HG03103 (cell line): ENCODE data around the gene NOD2.

ENCODE experiments used
- ATAC-seq: cut with Tn5 transposase; IDR thresholded peaks from one replicate; pipeline ENCODE4 v1.9.1; 2021; ENCODE audit warnings: low read depth; ENCODE audit not compliant: unreplicated experiment

The NOD2 gene

DNA sequence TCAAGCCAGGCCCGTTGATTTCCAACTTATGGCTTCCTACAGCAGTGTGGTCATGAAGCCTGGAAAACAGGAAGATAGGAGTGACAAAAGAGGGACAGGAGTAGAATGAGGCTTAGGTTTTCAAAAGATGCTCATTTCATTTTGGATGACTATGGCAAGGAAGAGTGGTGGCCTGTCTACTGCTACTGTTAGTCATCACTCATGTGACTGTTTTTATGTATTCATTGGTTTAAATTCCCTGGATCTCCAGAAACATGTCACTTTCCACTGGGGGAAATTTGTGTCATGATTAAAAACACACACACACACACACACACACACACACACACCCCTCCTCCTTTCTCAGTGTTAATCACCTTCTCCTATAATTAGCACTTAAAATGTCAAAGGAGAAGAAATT lies 47.3 kb downstream of the NOD2 start:
- ATAC-seq = no peak

DNA sequence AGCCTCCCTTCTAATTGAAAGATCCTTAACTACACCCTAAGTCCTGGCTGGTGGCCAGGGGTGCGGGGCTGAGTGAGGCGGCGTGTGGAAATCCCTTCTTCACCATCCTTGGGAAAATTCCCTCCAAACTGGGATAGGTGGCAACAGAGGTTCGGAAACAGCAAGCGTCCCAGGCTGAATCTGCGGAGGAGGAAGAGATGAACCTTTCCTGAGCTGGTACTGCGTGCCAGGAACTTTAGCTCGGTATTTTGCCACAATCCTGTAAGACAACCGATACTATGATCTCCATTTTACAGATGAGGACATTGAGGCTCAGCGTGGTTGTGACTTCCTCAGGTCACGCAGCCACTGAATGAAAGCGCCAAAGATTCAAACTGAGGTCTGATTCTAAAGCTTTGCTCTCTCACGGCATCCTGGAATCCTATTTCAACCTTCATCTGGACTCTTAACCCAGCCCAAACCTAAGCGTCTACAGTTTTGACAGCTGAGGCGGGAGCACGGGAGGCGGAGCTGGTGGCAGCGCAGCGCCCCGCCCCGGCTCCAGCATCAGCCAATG lies 47.9 kb downstream of the NOD2 start:
- ATAC-seq = peak; percentile 0

DNA sequence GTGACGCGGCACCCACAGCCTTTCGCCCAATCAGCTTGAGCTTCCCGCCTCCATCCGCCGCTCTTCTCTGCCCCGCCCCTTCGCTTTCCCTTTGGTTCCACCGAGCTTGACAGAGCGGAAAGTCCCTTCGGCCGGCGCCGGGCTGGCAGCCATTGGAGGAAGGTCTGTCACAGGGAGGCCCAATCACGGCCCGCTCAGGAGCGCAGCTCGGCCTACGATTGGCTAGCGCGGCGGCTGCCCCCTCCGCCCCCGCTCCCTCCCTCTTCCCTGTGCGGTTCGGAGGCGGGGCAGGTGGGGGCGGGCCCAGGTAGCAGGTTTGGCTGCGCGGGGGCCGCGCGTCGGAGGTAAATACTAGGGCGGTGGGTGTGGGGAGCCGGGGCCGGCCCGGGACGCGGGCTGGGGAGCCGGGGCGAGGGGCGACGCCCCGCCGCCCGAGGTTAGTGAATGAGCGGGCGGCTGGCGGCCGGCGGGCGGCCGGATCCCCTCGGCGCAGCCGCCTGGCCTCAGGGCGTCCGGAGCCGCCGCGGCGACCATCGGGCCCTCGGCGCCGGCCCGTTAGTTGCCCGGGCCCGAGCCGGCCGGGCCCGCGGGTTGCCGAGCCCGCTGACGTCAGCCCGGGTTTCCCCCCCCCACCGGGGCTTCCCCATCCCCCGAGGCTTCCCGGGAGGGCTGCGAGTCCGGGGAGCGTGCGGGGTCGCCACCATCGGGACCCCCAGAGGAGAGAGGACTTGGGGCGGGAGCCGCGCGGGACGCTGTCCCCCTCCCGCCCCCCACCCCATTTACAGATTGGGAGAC lies 48.6 kb downstream of the NOD2 start, which contains the start of gene CYLD:
Gene CYLD, plus strand, starts transcription at position 306 of the 795 bp plus-strand sequence. CDS start 7,613 bp downstream, outside the sequence.
- peak; percentile 88 for ATAC-seq

DNA sequence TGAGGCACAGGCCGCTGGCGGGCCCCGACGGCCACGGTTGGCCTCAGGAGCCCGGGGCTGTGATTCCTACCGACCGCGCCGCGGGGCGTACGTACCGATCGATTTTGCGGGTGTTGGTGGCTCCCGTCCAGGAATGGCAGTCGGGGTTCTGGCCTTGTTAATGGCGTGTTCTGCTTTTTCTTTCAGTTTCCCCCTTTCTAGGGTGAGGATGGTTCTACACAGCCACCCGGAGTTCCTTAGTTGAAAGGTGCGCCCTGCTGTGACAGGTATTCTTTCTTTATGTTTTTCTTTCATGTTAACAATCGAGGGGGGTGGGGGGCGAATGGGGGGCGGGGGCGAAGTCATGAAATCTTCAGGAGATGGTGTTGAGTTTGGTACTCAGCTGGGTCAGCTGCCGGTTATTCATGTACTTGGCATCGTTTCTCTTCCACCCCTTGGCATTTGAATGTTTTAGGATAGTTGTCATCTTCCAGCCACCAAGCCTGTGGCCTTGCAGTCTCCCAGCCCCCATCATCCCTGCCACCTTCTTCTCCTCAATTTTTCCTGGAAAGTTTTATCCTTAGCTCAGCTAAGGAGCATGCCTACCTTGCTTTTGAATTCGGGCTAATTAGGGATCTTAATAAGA lies 49.3 kb downstream of the NOD2 start:
- ATAC-seq = no peak

DNA sequence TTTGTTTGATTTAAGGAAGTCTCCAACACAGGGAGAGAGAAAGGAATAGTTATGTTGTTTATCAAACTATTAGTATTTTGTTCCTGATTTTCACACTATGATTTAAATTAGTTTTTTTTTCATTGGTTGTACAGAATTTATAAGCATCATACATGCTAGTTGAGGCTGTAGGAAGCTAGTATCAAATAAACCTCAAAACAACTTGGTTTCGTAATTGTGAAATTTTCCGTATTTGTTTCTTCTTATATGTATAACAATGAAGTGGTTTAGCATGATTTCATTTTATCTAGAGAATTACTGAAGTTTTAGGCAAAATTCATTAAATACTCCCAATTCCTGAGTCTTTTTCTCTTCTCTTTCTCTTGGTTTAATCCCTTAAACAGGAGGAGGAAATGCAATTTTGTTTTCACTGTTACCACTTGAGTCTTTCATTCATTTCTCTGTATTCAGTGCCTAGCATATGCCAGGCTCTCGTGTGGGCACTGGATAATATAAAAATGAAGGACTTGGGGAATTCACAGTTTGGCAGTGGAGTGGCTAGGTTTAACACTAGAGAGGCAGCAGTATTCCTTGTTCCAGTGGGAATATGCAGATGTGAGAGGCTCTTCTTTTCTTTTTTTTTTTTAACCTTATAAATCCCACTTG lies 50.3 kb downstream of the NOD2 start:
- ATAC-seq = no peak

DNA sequence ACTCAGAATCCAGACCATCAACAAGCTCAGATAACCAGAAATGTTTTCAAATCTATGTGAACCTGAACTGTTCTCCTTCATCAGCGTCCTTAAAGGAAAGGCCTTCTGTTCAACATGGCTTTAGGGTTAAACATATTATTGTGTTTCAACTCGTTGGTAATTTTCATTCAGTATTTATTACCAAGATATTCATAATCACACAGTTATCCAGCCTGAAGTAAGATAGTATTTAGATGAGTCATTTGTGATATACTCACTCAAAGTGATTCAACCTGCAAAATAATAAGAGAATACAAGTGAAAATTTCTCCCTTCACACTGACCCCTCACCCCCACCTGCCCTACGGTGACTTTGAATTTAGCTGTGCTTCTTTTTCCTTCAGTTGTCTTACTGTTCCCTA lies 51.5 kb downstream of the NOD2 start:
- ATAC-seq = no peak

DNA sequence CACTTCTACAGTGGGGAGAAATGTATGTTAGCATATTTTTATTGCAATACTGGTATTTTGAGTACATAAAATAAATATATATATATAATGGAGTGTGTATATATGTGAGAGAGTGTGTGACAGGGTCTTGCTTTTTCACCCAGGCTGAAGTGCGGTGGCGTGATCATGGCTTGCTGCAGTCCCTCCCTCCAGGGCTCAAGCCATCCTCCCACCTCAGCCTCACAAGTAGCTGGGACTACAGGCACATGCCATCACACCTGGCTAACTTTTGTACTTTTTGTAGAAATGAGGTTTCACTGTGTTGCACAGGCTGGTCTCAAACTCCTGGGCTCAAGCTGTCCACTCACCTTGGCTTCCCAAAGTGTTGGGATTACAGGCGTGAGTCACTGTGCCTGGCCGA lies 52.5 kb downstream of the NOD2 start:
- ATAC-seq = no peak

DNA sequence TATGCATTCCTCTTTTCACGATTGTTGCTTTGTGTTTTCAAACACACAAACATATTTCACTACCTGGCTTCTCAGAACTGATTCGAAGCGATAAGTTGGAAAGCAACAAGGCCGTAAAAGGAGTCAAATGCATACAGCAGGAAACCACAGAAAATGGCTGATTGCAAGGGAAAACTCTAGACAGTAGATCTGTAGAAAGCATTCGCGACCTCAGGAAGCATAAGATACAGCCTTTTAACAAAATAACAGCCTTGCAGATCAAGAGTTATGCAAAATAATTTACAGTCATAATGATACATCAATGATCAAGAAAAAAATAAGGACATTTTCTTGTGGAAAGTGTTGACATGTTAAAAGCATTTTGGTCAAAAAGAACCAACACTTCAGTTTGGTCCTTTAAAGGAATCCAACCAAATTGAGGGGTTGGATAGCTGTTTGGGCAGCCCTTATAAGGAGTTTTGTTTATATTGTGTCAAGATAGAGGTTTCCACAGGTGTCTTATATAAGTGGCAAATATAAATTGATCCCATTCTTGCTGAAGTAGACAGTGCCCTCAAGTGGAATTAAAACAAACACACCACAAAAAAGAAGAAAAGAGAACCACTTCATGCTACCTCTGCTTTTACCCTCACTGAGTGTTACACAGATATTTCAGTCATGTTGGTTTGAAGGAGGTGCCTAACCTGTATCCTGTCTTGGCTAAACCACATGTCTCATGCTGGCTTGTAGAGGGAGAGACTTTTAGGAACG lies 54.0 kb downstream of the NOD2 start:
- peak; percentile 66 for ATAC-seq

DNA sequence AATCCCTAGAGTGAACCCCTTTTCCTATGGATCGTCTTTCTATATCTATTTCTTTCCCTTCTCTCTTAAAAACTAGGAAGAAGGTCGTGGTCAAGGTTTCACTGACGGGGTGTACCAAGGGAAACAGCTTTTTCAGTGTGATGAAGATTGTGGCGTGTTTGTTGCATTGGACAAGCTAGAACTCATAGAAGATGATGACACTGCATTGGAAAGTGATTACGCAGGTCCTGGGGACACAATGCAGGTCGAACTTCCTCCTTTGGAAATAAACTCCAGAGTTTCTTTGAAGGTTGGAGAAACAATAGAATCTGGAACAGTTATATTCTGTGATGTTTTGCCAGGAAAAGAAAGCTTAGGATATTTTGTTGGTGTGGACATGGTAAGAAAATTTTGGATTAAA lies 58.1 kb downstream of the NOD2 start:
- no peak for ATAC-seq

DNA sequence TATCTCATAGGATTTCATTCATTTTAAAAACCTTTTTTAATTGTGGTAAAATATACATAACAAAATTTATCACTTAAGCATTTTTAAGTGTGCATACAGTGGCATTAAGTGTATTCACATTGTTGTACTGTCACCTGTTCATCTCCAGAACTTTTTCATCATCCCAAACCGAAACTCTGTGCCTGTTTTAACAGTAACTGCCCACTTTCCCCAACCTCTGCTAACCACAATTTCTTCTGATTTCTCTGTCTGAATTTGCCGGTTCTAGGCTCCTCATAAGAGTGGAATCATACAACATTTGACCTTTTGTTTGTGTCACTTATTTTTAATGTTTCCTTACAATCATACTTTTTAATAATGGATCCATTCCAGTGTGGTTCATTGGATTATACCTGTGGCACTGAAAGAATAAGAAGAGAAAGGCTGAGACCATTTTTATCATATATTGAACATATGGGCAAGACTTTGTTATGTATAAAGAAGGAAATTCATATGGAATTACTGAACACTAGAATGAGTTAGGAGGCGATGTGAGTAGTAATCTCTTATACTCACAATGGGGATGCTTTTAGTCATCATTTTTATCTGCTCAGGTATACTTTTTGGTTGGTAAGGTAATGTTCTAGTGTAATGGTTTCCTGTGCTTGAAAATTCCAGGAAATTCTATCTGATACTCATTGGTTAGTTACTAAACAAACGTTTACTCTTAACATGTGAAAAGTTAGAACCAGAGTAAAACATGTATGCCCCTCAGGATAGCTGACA lies 59.2 kb downstream of the NOD2 start:
- no peak for ATAC-seq

DNA sequence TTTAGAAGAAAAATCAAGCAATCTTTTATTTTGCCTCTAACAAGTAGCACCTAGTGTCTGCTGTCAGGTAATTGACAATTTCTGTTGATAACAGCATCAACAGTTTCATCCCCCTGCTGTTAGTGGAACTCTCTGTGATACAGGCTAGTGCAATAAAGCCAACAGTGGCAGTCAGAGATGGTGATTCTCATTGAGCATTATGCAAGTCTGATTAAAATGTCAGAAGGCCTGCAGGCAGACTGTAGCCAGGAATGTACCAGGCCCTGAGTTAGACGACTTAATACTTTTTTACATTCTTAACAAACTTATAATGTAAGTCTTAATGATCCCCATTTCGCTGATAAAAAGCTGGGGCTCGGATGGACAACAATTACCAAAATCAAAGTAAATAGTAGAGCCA lies 63.1 kb downstream of the NOD2 start:
- no peak for ATAC-seq

DNA sequence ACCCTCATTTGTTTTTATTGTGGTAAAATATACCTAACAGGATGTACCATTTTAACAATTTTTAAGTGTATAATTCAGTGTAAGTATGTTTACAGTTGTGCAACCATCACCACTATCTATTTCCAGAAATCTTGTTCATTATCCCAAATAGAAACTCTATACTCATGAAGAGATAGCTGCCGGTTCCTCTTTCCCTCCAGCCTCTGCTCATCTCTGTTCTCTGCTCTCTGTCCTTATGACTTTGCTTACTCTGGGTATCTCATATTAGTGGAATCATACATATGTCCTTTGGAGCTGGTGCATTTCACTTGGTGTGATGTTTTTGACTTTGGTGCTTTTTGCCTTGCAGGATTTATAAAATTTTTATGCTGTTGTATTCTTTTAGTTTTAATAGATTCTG lies 67.9 kb downstream of the NOD2 start:
- no peak for ATAC-seq

DNA sequence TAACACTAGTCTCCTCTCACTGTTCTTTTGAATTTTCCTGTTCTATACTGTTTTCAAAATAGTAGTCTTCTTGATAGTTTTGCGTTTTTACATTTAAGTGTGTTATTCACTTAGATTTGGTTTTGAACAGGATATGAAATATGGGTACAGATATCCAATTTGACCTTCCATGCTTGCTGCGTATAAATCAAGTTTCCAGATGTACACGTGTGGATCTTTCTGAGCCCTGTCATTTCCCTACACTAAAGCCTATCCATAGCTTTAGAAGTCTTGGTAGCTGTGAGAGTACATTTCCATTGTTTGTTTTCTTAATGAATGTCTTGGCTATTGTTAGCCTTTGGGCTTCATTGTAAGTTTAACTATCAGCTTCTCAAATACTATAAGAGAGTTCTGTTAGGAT lies 68.8 kb downstream of the NOD2 start:
- no peak for ATAC-seq

DNA sequence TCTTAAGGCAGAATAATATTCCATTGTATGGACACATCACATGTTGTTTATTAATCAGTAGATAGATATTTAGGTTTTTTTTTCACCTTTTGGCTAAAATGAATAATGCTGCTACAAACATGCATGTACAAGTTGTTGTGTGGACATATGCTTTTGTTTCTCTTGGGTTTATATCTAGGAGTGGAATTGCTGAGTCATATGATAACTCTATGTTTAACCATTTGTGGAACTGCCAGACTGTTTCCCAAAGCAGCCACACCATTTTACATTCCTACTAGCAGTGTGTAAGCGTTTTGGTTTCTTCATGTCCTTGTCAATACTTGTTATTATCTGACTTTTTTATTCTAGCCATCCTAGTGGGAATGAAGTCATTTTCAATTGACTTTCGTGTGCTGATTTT lies 69.8 kb downstream of the NOD2 start:
- ATAC-seq = no peak

DNA sequence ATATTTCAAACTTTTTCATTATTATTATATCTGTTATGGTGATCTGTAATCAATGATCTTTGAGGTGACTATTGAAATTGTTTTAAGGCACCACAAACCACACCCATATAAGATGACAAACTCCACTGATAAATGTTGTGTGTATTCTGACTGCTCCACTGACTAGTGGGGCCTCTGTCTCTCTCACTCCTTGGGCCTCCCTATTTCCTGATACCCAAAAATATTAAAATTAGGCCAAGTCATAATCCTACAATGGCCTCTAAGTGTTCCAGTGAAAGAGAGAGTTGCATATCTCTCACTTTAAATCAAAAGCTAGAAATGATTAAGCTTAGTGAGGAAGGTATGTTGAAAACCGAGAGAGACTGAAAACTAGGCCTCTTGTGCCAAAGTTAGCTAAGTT lies 71.9 kb downstream of the NOD2 start:
- no peak for ATAC-seq

DNA sequence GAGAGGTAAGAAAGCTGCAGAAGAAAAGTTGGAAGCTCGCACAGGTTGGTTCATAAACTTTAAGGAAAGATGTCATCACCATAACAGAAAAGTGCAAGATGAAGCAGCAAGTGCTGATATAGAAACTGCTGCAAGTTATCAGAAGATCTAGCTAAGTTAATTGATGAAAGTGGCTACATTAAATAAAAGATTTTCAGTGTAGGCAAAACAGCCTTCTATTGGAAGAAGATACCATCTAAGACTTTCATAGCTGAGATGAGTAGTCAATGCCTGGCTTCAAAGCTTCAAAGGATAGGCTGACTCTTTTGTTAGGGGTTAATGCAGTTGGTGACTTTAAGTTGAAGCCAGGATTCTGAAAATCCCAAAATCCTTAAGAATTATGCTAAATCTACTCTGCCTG lies 72.5 kb downstream of the NOD2 start:
- no peak for ATAC-seq

DNA sequence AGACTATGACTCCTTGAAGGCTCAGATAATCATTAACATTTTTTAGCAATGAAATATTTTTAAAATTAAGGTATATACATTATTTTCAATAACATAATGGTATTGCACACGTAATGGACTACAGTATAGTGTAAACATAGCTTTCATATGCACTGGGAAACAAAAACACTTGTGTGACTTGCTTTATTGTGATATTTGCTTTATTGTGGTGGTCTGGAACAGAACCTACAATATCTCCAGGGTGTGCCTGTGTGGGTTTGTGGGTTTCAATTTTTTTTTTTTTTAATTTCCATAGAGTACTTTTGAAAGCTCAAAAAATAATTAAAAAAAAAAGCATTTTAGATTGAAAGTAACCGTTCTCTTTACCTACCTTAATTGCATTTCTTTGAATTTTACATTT lies 73.8 kb downstream of the NOD2 start:
- ATAC-seq = no peak

DNA sequence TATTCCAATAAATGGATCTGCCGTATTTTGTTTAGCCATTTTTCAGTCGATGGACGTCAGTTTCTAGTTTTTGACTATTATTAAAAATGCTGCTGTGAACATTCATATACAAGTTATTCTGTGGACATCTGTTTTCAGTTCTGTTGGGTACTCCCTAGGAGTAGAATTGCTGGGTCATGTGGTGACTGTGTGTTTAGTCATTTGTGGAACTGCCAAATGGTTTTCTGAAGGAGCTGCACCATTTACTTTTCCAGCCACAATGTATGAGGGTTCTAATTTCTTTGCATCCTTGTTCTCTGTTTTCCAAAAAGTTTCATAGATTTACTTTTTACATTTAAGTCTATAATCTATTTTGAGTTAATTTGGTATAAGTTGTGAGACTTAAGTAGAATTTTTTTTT lies 78.0 kb downstream of the NOD2 start:
- no peak for ATAC-seq

DNA sequence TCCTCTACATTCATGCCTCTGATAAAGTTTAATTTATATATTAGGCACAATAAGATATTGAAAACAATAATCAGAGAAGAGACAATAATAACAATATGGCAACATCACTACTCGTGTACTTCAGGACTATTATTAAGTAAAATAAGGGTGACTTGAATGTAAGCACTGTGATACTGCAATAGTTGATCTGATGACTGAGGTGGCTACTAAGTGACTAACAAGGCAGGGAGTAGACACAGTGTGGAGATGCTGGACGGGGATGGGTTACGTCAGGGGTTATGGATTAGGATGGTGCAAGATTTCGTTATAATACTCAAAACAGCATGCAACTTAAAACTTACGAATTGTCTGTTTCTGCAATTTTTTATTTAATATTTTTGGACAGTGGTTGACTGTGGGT lies 81.0 kb downstream of the NOD2 start:
- no peak for ATAC-seq

DNA sequence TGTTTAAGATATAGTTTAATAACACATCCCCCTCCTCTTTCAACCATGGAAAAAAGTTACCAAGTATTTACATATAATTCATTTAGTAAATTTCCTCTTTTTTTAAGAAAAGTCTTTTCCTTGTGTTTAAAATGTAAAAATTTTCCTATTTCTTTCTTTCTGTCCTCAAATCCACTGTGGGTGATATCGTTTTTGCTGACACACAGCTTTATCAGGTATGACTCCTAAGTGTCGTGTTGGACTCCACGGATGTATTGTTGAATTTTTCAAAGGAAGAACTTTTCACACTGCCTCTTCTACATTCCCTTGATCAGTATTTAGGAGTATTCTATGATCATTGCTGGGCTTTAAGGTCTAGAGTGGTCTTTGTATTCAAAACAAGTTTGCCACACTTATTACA lies 81.6 kb downstream of the NOD2 start:
- no peak for ATAC-seq
